HEK293 (cell line): ENCODE data around the gene PLCB3.

Experiments
- EGR2 ChIP-seq: fragments of 450-650 bp; formaldehyde crosslinking; IDR thresholded peaks from 2 replicates; pipeline ENCODE4 v1.5.1; 2016; ENCODE audit warnings: low read depth, missing biosample characterization, missing genetic modification characterization
- ELK4 ChIP-seq: IDR thresholded peaks from 2 replicates; pipeline ENCODE4 v1.6.1; 2011; ENCODE audit warnings: mild to moderate bottlenecking, low read depth, low read length, borderline replicate concordance
- GLIS1 ChIP-seq: fragments of 450-650 bp; formaldehyde crosslinking; IDR thresholded peaks from 2 replicates; pipeline ENCODE4 v1.5.1; 2016; ENCODE audit warnings: missing biosample characterization, missing genetic modification characterization
- GLIS2 ChIP-seq: fragments of 450-650 bp; formaldehyde crosslinking; IDR thresholded peaks from 2 replicates; pipeline ENCODE4 v1.5.1; 2016; ENCODE audit warnings: missing biosample characterization, missing genetic modification characterization
- HOXA7 ChIP-seq: sonication (generic); formaldehyde crosslinking; IDR thresholded peaks from 2 replicates; pipeline ENCODE4 v1.8.1; 2022; ENCODE audit warnings: missing genetic modification reagents, borderline replicate concordance
- IKZF3 ChIP-seq: fragments of 450-650 bp; IDR thresholded peaks from 2 replicates; pipeline ENCODE4 v1.5.0; 2018; ENCODE audit warnings: missing biosample characterization, mild to moderate bottlenecking, missing genetic modification characterization, moderate library complexity
- KLF16 ChIP-seq: fragments of 450-650 bp; formaldehyde crosslinking; IDR thresholded peaks from 2 replicates; pipeline ENCODE4 v1.5.1; 2017; ENCODE audit warnings: missing biosample characterization, missing genetic modification characterization
- OSR2 ChIP-seq: fragments of 450-650 bp; formaldehyde crosslinking; IDR thresholded peaks from 2 replicates; pipeline ENCODE4 v1.5.1; 2016; ENCODE audit warnings: missing biosample characterization, missing genetic modification characterization
- PATZ1 ChIP-seq: fragments of 450-650 bp; formaldehyde crosslinking; IDR thresholded peaks from 2 replicates; pipeline ENCODE4 v1.5.1; 2016; ENCODE audit warnings: missing biosample characterization, missing genetic modification characterization
- REPIN1 ChIP-seq: fragments of 450-650 bp; formaldehyde crosslinking; IDR thresholded peaks from 2 replicates; pipeline ENCODE4 v1.5.1; 2017; ENCODE audit warnings: missing biosample characterization, missing genetic modification characterization, low read depth
- TRIM28 ChIP-seq: IDR thresholded peaks from 2 replicates; pipeline ENCODE4 v1.6.1; 2011; ENCODE audit warnings: low read length, control low read depth, borderline replicate concordance
- ZBTB1 ChIP-seq: fragments of 450-650 bp; formaldehyde crosslinking; IDR thresholded peaks from 2 replicates; pipeline ENCODE4 v1.5.1; 2016; ENCODE audit warnings: missing biosample characterization, missing genetic modification characterization
- ZNF146 ChIP-seq: fragments of 450-650 bp; formaldehyde crosslinking; IDR thresholded peaks from 2 replicates; pipeline ENCODE4 v1.5.1; 2016; ENCODE audit warnings: missing biosample characterization, missing genetic modification characterization
- ZNF248 ChIP-seq: fragments of 450-650 bp; formaldehyde crosslinking; IDR thresholded peaks from 2 replicates; pipeline ENCODE4 v1.5.1; 2017; ENCODE audit warnings: missing biosample characterization, missing genetic modification characterization
- ZNF362 ChIP-seq: fragments of 450-650 bp; formaldehyde crosslinking; IDR thresholded peaks from 2 replicates; pipeline ENCODE4 v1.5.1; 2016; ENCODE audit warnings: missing biosample characterization, missing genetic modification characterization
- ZNF510 ChIP-seq: fragments of 450-650 bp; formaldehyde crosslinking; IDR thresholded peaks from 2 replicates; pipeline ENCODE4 v1.5.1; 2018; ENCODE audit warnings: mild to moderate bottlenecking, missing genetic modification characterization, missing biosample characterization; ENCODE audit not compliant: insufficient replicate concordance
- ZNF518A ChIP-seq: fragments of 450-650 bp; formaldehyde crosslinking; conservative IDR thresholded peaks from 2 replicates; pipeline ENCODE4 v1.5.1; 2016; ENCODE audit warnings: low read depth, missing biosample characterization, missing genetic modification characterization
- ZNF610 ChIP-seq: fragments of 450-650 bp; formaldehyde crosslinking; IDR thresholded peaks from 2 replicates; pipeline ENCODE4 v1.5.1; 2016; ENCODE audit warnings: missing biosample characterization, missing genetic modification characterization, borderline replicate concordance
- ZNF626 ChIP-seq: fragments of 450-650 bp; sonication (Bioruptor Pico); formaldehyde crosslinking; IDR thresholded peaks from 2 replicates; pipeline ENCODE4 v1.5.1; 2018; ENCODE audit warnings: missing biosample characterization, missing genetic modification characterization, inconsistent platforms
- ZNF660 ChIP-seq: fragments of 450-650 bp; IDR thresholded peaks from 2 replicates; pipeline ENCODE4 v1.5.1; 2018; ENCODE audit warnings: missing biosample characterization, mild to moderate bottlenecking, missing genetic modification characterization
- ZNF76 ChIP-seq: fragments of 450-650 bp; formaldehyde crosslinking; IDR thresholded peaks from 2 replicates; pipeline ENCODE4; 2016; ENCODE audit warnings: low read depth, missing biosample characterization, missing genetic modification characterization, borderline replicate concordance
- ZNF830 ChIP-seq: fragments of 450-650 bp; IDR thresholded peaks from 2 replicates; pipeline ENCODE4 v1.5.0; 2018; ENCODE audit warnings: missing biosample characterization, missing genetic modification characterization, low read depth, mild to moderate bottlenecking, moderate library complexity
- ZXDB ChIP-seq: fragments of 450-650 bp; formaldehyde crosslinking; IDR thresholded peaks from 2 replicates; pipeline ENCODE4 v1.5.1; 2016; ENCODE audit warnings: missing biosample characterization, missing genetic modification characterization

Gene PLCB3

GRCh38 chr11:64317325-64317960, 66.1 kb downstream of the PLCB3 start, which contains the start of gene TRMT112 (continued):
- TF ChIP-seq REPIN1 (tag by site-specific recombination) (no peak), ZNF518A (tag by site-specific recombination) (peak; percentile 87), ZNF146 (tag by site-specific recombination) (no peak), TRIM28 (peak; percentile 37; the same call in 1 of the 2 replicates), ELK4 (peak; percentile 95), GLIS2 (tag by site-specific recombination) (peak; percentile 50; the same call in 1 of the 2 replicates), ZNF610 (no peak), EGR2 (tag by site-specific recombination) (peak; percentile 53; the same call in 1 of the 2 replicates), OSR2 (peak; percentile 70), KLF16 (tag by site-specific recombination) (peak; percentile 65; the same call in 1 of the 2 replicates), PATZ1 (peak; percentile 82), ZNF362 (tag by site-specific recombination) (no peak; the same call in 1 of the 2 replicates), IKZF3 (peak; percentile 79), ZBTB1 (tag by site-specific recombination) (no peak), ZNF626 (no peak), ZNF248 (no peak), ZNF76 (tag by site-specific recombination) (peak; percentile 90), HOXA7 (CRISPR knock-in tag) (no peak), ZNF510 (tag by site-specific recombination) (no peak), ZXDB (peak; percentile 58), ZNF830 (no peak), GLIS1 (tag by site-specific recombination) (peak; percentile 36), ZNF660 (no peak)
- TF ChIP-seq, all 188 proteins: peak for 35
